ENCODE measurements around the gene OSTF1.

The OSTF1 gene

DNA sequence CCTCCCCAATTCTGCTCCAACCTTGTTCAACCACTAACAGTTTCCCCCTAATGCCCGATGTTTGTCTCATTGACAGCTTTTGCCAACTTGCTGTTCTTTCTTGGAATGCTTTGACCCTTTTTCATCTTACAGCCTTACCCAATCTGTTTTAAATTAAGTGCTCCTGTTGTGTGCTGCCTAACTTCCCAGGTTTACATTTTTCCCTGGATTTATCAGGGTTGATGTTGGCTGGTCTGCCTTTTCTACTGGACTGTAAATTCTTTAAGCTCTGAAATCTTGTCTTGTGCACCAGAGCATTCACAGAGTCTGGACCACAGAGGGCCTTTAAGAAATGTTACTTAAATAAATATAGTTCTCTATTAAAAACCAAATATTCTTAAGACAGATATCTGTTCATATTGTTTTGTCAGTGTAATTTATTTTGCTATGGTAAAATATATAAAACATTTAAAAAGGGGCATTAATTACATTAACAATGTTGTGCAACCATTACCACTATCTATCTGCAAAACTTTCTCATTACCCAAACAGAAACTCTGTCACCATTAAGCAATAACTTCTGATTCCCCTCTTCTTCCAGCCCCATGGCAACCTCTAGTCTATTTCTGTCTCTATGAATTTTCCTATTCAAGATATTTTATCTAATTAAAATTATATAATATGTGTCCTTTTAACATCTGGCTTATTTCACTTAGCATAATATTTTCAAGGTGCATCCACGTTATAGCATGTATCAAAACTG lies 73.0 kb downstream of the OSTF1 start:
- Histone ChIP-seq H4K20me1 (ENCODE audit: insufficient read depth, low read length, poor library complexity, severe bottlenecking) (no peaks in the 10 kb centered on the region), H2AFZ (ENCODE audit: low read length) (no peak overlapping the region), H3K79me2 (ENCODE audit: insufficient read depth, low read length) (no peaks in the 10 kb centered on the region), H3K4me2 (ENCODE audit: low read depth, low read length, poor library complexity, severe bottlenecking) (no peak overlapping the region), H3F3A (ENCODE audit: low read depth) (no peaks in the 10 kb centered on the region), H3K4me1 (ENCODE audit: insufficient read depth, low read length, poor library complexity, severe bottlenecking) (peaks cover 5% of the 10 kb centered on the region), H3K36me3 (ENCODE audit: insufficient read depth, low read length) (no peaks in the 10 kb centered on the region), H3K9me2 (replicated peaks; ENCODE audit: low read depth, low read length) (no peaks in the 10 kb centered on the region), H3K4me3 (ENCODE audit: low read length, poor library complexity, severe bottlenecking) (no peak overlapping the region), H3K9me3 (ENCODE audit: insufficient read depth, low read depth, low read length) (peaks cover 1% of the 10 kb centered on the region; the same call in 1 of the 2 replicates), H3K27me3 (ENCODE audit: insufficient read depth, low read length, poor library complexity, severe bottlenecking) (no peaks in the 10 kb centered on the region), H3K9ac (ENCODE audit: low read depth, low read length, poor library complexity, severe bottlenecking) (no peak overlapping the region)
- TF ChIP-seq EZH2phosphoT487 (IDR thresholded peaks at IDR 0.05; ENCODE audit: borderline replicate concordance), result no peak
- TF ChIP-seq, protein P1, sequence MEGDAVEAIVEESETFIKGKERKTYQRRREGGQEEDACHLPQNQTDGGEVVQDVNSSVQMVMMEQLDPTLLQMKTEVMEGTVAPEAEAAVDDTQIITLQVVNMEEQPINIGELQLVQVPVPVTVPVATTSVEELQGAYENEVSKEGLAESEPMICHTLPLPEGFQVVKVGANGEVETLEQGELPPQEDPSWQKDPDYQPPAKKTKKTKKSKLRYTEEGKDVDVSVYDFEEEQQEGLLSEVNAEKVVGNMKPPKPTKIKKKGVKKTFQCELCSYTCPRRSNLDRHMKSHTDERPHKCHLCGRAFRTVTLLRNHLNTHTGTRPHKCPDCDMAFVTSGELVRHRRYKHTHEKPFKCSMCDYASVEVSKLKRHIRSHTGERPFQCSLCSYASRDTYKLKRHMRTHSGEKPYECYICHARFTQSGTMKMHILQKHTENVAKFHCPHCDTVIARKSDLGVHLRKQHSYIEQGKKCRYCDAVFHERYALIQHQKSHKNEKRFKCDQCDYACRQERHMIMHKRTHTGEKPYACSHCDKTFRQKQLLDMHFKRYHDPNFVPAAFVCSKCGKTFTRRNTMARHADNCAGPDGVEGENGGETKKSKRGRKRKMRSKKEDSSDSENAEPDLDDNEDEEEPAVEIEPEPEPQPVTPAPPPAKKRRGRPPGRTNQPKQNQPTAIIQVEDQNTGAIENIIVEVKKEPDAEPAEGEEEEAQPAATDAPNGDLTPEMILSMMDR (conservative IDR thresholded peaks at IDR 0.05; ENCODE audit: low read length), result no peak

DNA sequence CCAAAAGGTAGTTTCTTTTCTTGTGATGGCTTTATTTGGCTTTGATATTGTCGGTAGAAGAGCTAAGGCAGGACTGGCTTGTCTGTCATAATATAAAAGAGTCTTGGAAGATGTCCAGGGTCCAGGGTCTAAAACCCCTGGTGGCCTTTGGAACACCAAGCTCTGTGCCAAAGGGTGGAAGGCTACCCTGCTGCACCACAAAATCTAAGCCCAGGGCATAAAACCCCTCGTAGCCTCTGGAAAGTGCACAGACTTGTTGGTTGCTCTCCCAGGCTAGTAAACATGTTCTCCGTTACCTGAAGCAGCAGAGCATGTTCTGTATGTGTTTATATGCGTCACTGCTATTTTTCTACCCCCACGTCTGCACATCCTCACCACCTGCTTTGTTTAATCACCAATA lies 75.5 kb downstream of the OSTF1 start:
- no peaks in the 10 kb centered on the region for H3F3A ChIP-seq (ENCODE audit: low read depth)
- H3K79me2 ChIP-seq (ENCODE audit: insufficient read depth, low read length), result no peaks in the 10 kb centered on the region
- H3K27me3 ChIP-seq (ENCODE audit: insufficient read depth, low read length, poor library complexity, severe bottlenecking), result no peaks in the 10 kb centered on the region
- no peak overlapping the region for H3K4me3 ChIP-seq (ENCODE audit: low read length, poor library complexity, severe bottlenecking)
- no peaks in the 10 kb centered on the region for H3K4me1 ChIP-seq (ENCODE audit: insufficient read depth, low read length, poor library complexity, severe bottlenecking)
- peaks cover 14% of the 10 kb centered on the region; the same call in 1 of the 2 replicates for H3K9me3 ChIP-seq (ENCODE audit: insufficient read depth, low read depth, low read length)
- no peak overlapping the region for H2AFZ ChIP-seq (ENCODE audit: low read length)
- no peaks in the 10 kb centered on the region for H3K9me2 ChIP-seq (replicated peaks; ENCODE audit: low read depth, low read length)
- no peaks in the 10 kb centered on the region for H4K20me1 ChIP-seq (ENCODE audit: insufficient read depth, low read length, poor library complexity, severe bottlenecking)
- no peak overlapping the region for H3K4me2 ChIP-seq (ENCODE audit: low read depth, low read length, poor library complexity, severe bottlenecking)
- no peak for TF ChIP-seq EZH2phosphoT487 (IDR thresholded peaks at IDR 0.05; ENCODE audit: borderline replicate concordance)
- TF ChIP-seq, protein P1 (conservative IDR thresholded peaks at IDR 0.05; ENCODE audit: low read length), result no peak
- H3K36me3 ChIP-seq (ENCODE audit: insufficient read depth, low read length), result no peaks in the 10 kb centered on the region
- no peak overlapping the region for H3K9ac ChIP-seq (ENCODE audit: low read depth, low read length, poor library complexity, severe bottlenecking)

GRCh38 chr9:75164573-75164972 lies 76.3 kb downstream of the OSTF1 start:
- H3K4me1 ChIP-seq (ENCODE audit: insufficient read depth, low read length, poor library complexity, severe bottlenecking), result no peaks in the 10 kb centered on the region
- no peaks in the 10 kb centered on the region for H3F3A ChIP-seq (ENCODE audit: low read depth)
- peaks cover 14% of the 10 kb centered on the region; the same call in 1 of the 2 replicates for H3K9me3 ChIP-seq (ENCODE audit: insufficient read depth, low read depth, low read length)
- TF ChIP-seq EZH2phosphoT487 (IDR thresholded peaks at IDR 0.05; ENCODE audit: borderline replicate concordance), result no peak
- TF ChIP-seq, protein P1 (conservative IDR thresholded peaks at IDR 0.05; ENCODE audit: low read length), result no peak
- no peak overlapping the region for H3K4me3 ChIP-seq (ENCODE audit: low read length, poor library complexity, severe bottlenecking)
- no peaks in the 10 kb centered on the region for H3K36me3 ChIP-seq (ENCODE audit: insufficient read depth, low read length)
- H4K20me1 ChIP-seq (ENCODE audit: insufficient read depth, low read length, poor library complexity, severe bottlenecking), result no peaks in the 10 kb centered on the region
- H3K9me2 ChIP-seq (replicated peaks; ENCODE audit: low read depth, low read length), result no peaks in the 10 kb centered on the region
- H3K9ac ChIP-seq (ENCODE audit: low read depth, low read length, poor library complexity, severe bottlenecking), result no peak overlapping the region
- H3K79me2 ChIP-seq (ENCODE audit: insufficient read depth, low read length), result no peaks in the 10 kb centered on the region
- no peak overlapping the region for H3K4me2 ChIP-seq (ENCODE audit: low read depth, low read length, poor library complexity, severe bottlenecking)
- H3K27me3 ChIP-seq (ENCODE audit: insufficient read depth, low read length, poor library complexity, severe bottlenecking), result no peaks in the 10 kb centered on the region
- no peak overlapping the region for H2AFZ ChIP-seq (ENCODE audit: low read length)

All from Loucy (cell line).